Transverse colon (tissue), 3 donors: ENCODE data around the gene RIMS3.

Source experiments
- POLR2A ChIP-seq: fragments of 450-650 bp; IDR thresholded peaks from one replicate; pipeline ENCODE4 v1.6.1; 2016; ENCODE audit warnings: antibody characterized with exemption, mild to moderate bottlenecking, moderate library complexity
- TF ChIP-seq, protein P1 (sequence below), 5 experiments: fragments of 200-600 bp in 3 of 5; fragments of 450-650 bp in 2 of 5; sonication (generic) in 3 of 5; IDR thresholded peaks; 1 replicate in 2 of 5; 2 replicates in 3 of 5; pipeline ENCODE4 v1.5.1; 2016 to 2017; ENCODE audit warnings: antibody characterized with exemption in 5 of 5, inconsistent platforms in 3 of 5, mild to moderate bottlenecking in 2 of 5, moderate library complexity in 1 of 5

DNA sequence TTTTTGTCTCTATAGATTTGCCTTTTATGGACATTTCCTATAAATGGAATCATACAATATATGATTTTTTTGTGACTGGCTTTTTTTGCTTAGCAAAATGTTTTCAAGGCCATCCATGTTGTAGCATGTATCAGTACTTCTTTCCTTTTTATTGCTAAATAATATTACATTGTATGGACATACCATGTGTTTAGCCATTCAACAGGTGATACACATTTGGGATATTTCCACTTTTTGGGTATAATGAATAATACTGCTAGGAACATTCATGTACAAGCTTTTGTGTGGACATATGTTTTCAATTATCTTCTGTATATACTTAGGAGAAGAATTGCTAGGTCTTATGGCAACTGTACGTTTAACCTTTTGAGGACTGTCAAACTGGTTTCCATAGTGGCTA is 47.4 kb downstream of the RIMS3 start:
- TF ChIP-seq, protein P1, sequence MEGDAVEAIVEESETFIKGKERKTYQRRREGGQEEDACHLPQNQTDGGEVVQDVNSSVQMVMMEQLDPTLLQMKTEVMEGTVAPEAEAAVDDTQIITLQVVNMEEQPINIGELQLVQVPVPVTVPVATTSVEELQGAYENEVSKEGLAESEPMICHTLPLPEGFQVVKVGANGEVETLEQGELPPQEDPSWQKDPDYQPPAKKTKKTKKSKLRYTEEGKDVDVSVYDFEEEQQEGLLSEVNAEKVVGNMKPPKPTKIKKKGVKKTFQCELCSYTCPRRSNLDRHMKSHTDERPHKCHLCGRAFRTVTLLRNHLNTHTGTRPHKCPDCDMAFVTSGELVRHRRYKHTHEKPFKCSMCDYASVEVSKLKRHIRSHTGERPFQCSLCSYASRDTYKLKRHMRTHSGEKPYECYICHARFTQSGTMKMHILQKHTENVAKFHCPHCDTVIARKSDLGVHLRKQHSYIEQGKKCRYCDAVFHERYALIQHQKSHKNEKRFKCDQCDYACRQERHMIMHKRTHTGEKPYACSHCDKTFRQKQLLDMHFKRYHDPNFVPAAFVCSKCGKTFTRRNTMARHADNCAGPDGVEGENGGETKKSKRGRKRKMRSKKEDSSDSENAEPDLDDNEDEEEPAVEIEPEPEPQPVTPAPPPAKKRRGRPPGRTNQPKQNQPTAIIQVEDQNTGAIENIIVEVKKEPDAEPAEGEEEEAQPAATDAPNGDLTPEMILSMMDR (IDR thresholded peaks at IDR 0.05) = no peak
- TF ChIP-seq POLR2A = no peak
